GM19467 (cell line): Measurements from ENCODE around the gene LTBP1.
"Not testable (repeated sequence)": the region's sequence is repeated elsewhere in the genome, so short reads cannot be mapped to it uniquely, and the experiment has no call there.

Experiments
- ATAC-seq: cut with Tn5 transposase; IDR thresholded peaks from one replicate; pipeline ENCODE4 v1.9.1; 2021; ENCODE audit warnings: mild to moderate bottlenecking, moderate library complexity; ENCODE audit not compliant: unreplicated experiment

The LTBP1 gene

GRCh38 chr2:33368524-33368923, 421.8 kb downstream of the LTBP1 start:
- not testable (repeated sequence) for ATAC-seq

- ATAC-seq = no peak
These were observed 422.4 kb downstream of the LTBP1 start for GRCh38 chr2:33369191-33369590.

- ATAC-seq = no peak
These were observed 424.0 kb downstream of the LTBP1 start for GRCh38 chr2:33370636-33371265.

- no peak for ATAC-seq
These were observed 424.7 kb downstream of the LTBP1 start for GRCh38 chr2:33371304-33372090.

- ATAC-seq = no peak
These were observed 426.3 kb downstream of the LTBP1 start for GRCh38 chr2:33372940-33373553.

GRCh38 chr2:33373986-33374385, 427.2 kb downstream of the LTBP1 start:
- ATAC-seq = no peak

- no peak for ATAC-seq
These were observed 428.3 kb downstream of the LTBP1 start for GRCh38 chr2:33375054-33375453.

- ATAC-seq = no peak
These were observed 430.3 kb downstream of the LTBP1 start for GRCh38 chr2:33377048-33377447.

- ATAC-seq = no peak
These were observed 431.9 kb downstream of the LTBP1 start for GRCh38 chr2:33378556-33379210.

GRCh38 chr2:33380001-33380609, 433.4 kb downstream of the LTBP1 start:
- ATAC-seq = no peak

- ATAC-seq = no peak
These were observed 434.0 kb downstream of the LTBP1 start for GRCh38 chr2:33380719-33381118.

GRCh38 chr2:33381301-33381858, 434.6 kb downstream of the LTBP1 start:
- ATAC-seq = no peak

GRCh38 chr2:33383855-33384598, 437.3 kb downstream of the LTBP1 start:
- ATAC-seq = no peak

GRCh38 chr2:33384599-33384961, 437.8 kb downstream of the LTBP1 start:
- ATAC-seq = no peak

GRCh38 chr2:33388996-33389395, 442.2 kb downstream of the LTBP1 start:
- no peak for ATAC-seq

GRCh38 chr2:33389695-33390094, 442.9 kb downstream of the LTBP1 start:
- ATAC-seq = not testable (repeated sequence)

- no peak for ATAC-seq
These were observed 444.9 kb downstream of the LTBP1 start for GRCh38 chr2:33391529-33392255.

- no peak for ATAC-seq
These were observed 445.6 kb downstream of the LTBP1 start for GRCh38 chr2:33392366-33392765.

GRCh38 chr2:33395034-33395433, 448.3 kb downstream of the LTBP1 start:
- ATAC-seq = no peak
